Neural cell (in vitro differentiated cells): ENCODE data around the gene PLXDC1. TPM values are rescaled to one million over a fixed set of nuclear protein-coding genes. Genes with fewer than 3 reads are reported as not detected.

Source experiments
- H2AFZ ChIP-seq: fragments of 200-600, 300-800 bp; sonication (generic), shearing (Covaris generic); 2 replicates; pipeline ENCODE4 v1.6.0; 2014; ENCODE audit warnings: low read depth, mild to moderate bottlenecking, antibody characterized with exemption, low read length, moderate library complexity
- H3F3A ChIP-seq: fragments of 200-600 bp; shearing (Covaris generic); 2 replicates; pipeline ENCODE4 v1.6.1; 2016; ENCODE audit warnings: mild to moderate bottlenecking, moderate library complexity, mixed read lengths, antibody characterized with exemption, low read length; ENCODE audit not compliant: insufficient read depth, poor library complexity, severe bottlenecking
- H3K27ac ChIP-seq: fragments of 200-600, 300-800 bp; sonication (generic), shearing (Covaris generic); 2 replicates; pipeline ENCODE4 v1.5.1; 2014; ENCODE audit warnings: mild to moderate bottlenecking, low read length, moderate library complexity
- H3K27me3 ChIP-seq: fragments of 300-800, 200-600 bp; sonication (generic), shearing (Covaris generic); 2 replicates; pipeline ENCODE4 v1.6.0; 2014; ENCODE audit warnings: mild to moderate bottlenecking, low read depth, low read length, moderate library complexity; ENCODE audit not compliant: insufficient read depth
- H3K36me3 ChIP-seq: fragments of 300-800, 200-600 bp; sonication (generic), shearing (Covaris generic); 2 replicates; pipeline ENCODE4 v1.5.1; 2014; ENCODE audit warnings: mild to moderate bottlenecking, antibody characterized with exemption, low read length, moderate library complexity; ENCODE audit not compliant: insufficient read depth
- H3K4me2 ChIP-seq: fragments of 300-800, 200-600 bp; sonication (generic), shearing (Covaris generic); 2 replicates; pipeline ENCODE4 v1.6.0; 2014; ENCODE audit warnings: mild to moderate bottlenecking, low read length
- H3K4me3 ChIP-seq: fragments of 300-800, 200-600 bp; sonication (generic), shearing (Covaris generic); 2 replicates; pipeline ENCODE4 v1.5.1; 2014; ENCODE audit warnings: mild to moderate bottlenecking, low read length, moderate library complexity
- H3K79me2 ChIP-seq: fragments of 200-600 bp; shearing (Covaris generic); replicated peaks from 2 replicates; pipeline ENCODE4 v1.6.0; 2014; ENCODE audit warnings: mild to moderate bottlenecking, low read length, moderate library complexity; ENCODE audit not compliant: insufficient read depth
- H3K9ac ChIP-seq: fragments of 300-800, 200-600 bp; sonication (generic), shearing (Covaris generic); 2 replicates; pipeline ENCODE4 v1.6.1; 2016; ENCODE audit warnings: mild to moderate bottlenecking, low read length, mixed read lengths
- H3K9me2 ChIP-seq: fragments of 200-600 bp; shearing (Covaris generic); 2 replicates; pipeline ENCODE4 v1.6.1; 2016; ENCODE audit warnings: mild to moderate bottlenecking, low read length, mixed read lengths; ENCODE audit not compliant: insufficient read depth
- H3K9me3 ChIP-seq: fragments of 200-600, 300-800 bp; sonication (generic), shearing (Covaris generic); 2 replicates; pipeline ENCODE4 v1.6.1; 2016; ENCODE audit warnings: mild to moderate bottlenecking, mixed run types, low read length, moderate library complexity, mixed read lengths
- H4K20me1 ChIP-seq: fragments of 200-600 bp; shearing (Covaris generic); 2 replicates; pipeline ENCODE4 v1.6.1; 2016; ENCODE audit warnings: mild to moderate bottlenecking, mixed run types; ENCODE audit not compliant: insufficient read depth
- CTCF ChIP-seq: fragments of 450-650 bp; IDR thresholded peaks from 2 replicates; pipeline ENCODE4 v1.5.1; 2014; ENCODE audit warnings: antibody characterized with exemption, mild to moderate bottlenecking, moderate library complexity; ENCODE audit not compliant: poor library complexity, severe bottlenecking
- EP300 ChIP-seq: fragments of 450-650 bp; conservative IDR thresholded peaks from 2 replicates; pipeline ENCODE4 v1.6.1; 2014; ENCODE audit warnings: antibody characterized with exemption, mild to moderate bottlenecking, moderate library complexity; ENCODE audit not compliant: poor library complexity, severe bottlenecking
- EZH2 ChIP-seq: fragments of 200-600, 300-800 bp; shearing (Covaris generic), sonication (generic); IDR thresholded peaks from 2 replicates; pipeline ENCODE4 v1.6.1; 2014; ENCODE audit warnings: antibody characterized with exemption, low read length, borderline replicate concordance, mild to moderate bottlenecking; ENCODE audit not compliant: insufficient read depth, poor library complexity, severe bottlenecking
- MXI1 ChIP-seq: fragments of 450-650 bp; conservative IDR thresholded peaks from 2 replicates; pipeline ENCODE4 v1.6.1; 2014; ENCODE audit warnings: antibody characterized with exemption, mild to moderate bottlenecking; ENCODE audit not compliant: poor library complexity, severe bottlenecking
- POLR2AphosphoS5 ChIP-seq: IDR thresholded peaks from 2 replicates; pipeline ENCODE4 v1.6.1; 2012
- RAD21 ChIP-seq: fragments of 450-650 bp; conservative IDR thresholded peaks from 2 replicates; pipeline ENCODE4 v1.6.1; 2014; ENCODE audit warnings: antibody characterized with exemption, mild to moderate bottlenecking, moderate library complexity
- REST ChIP-seq: IDR thresholded peaks from 2 replicates; pipeline ENCODE4 v1.6.1; 2012; ENCODE audit warnings: borderline replicate concordance
- TAF1 ChIP-seq: IDR thresholded peaks from 2 replicates; pipeline ENCODE4 v1.6.1; 2012; ENCODE audit warnings: low read depth
- polyA plus RNA-seq: library from polyadenylated mRNA; depleted of rRNA; stranded (reverse); fragments of >200 nt; gene quantifications from 2 replicates; pipeline ENCODE4 v1.2.3, GENCODE V29; 2014

Gene PLXDC1
- polyA plus RNA-seq, 1 donor from 2014 or later: 10.0 TPM

- H3K36me3 ChIP-seq: no peaks in the 10 kb centered on the region
- H3K9me3 ChIP-seq: no peaks in the 10 kb centered on the region
- H3K27ac ChIP-seq: no peak overlapping the region
- H4K20me1 ChIP-seq: no peaks in the 10 kb centered on the region
- no peak for TF ChIP-seq POLR2AphosphoS5
- H3K79me2 ChIP-seq: no peaks in the 10 kb centered on the region
- no peak overlapping the region for H3K4me3 ChIP-seq
- H3K4me2 ChIP-seq: no peak overlapping the region
- H3F3A ChIP-seq: no peaks in the 10 kb centered on the region
- H3K9me2 ChIP-seq: no peaks in the 10 kb centered on the region
- no peak overlapping the region for H2AFZ ChIP-seq
- H3K27me3 ChIP-seq: no peaks in the 10 kb centered on the region
- no peak overlapping the region for H3K9ac ChIP-seq
These were observed 56.7 kb downstream of the PLXDC1 start for GRCh38 chr17:39094607-39095308.

GRCh38 chr17:39092692-39093230, 58.7 kb downstream of the PLXDC1 start:
- Histone ChIP-seq H4K20me1 (no peaks in the 10 kb centered on the region), H3K9me3 (no peaks in the 10 kb centered on the region), H3K4me3 (no peak overlapping the region), H2AFZ (no peak overlapping the region), H3K36me3 (no peaks in the 10 kb centered on the region), H3K9ac (no peak overlapping the region), H3K4me2 (no peak overlapping the region), H3K27me3 (no peaks in the 10 kb centered on the region), H3K27ac (no peak overlapping the region), H3F3A (no peaks in the 10 kb centered on the region), H3K9me2 (no peaks in the 10 kb centered on the region), H3K79me2 (no peaks in the 10 kb centered on the region)
- TF ChIP-seq CTCF: no peak
- TF ChIP-seq EZH2: no peak
- no peak for TF ChIP-seq EP300
- TF ChIP-seq TAF1: no peak
- TF ChIP-seq REST: no peak
- TF ChIP-seq MXI1: no peak
- TF ChIP-seq POLR2AphosphoS5: no peak
- no peak for TF ChIP-seq RAD21
